ENCODE results near the gene TBCA.
"Not testable (repeated sequence)": the region's sequence is repeated elsewhere in the genome, so short reads cannot be mapped to it uniquely, and the experiment has no call there.

TBCA gene

DNA sequence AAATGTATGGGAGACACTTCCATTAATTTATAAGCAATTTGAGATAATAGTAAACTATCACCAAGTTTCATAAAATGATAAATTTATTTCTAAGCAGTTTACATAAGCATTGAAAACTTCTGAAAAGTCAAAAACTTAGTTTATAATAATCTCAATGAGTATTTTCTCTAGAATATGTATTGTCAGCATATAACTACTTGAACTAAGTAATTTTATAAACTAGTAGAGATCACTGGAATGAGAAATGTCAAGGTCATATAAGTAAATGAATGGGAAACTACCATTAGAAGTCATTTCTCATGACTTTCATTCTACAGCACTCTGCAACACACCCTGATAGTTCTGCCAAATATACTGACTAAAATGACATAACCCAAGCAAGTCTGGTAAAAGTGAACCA is 3.4 kb downstream of the TBCA start:
- DNase-seq (ENCODE audit: low read depth in 3 of 3): no peak

DNA sequence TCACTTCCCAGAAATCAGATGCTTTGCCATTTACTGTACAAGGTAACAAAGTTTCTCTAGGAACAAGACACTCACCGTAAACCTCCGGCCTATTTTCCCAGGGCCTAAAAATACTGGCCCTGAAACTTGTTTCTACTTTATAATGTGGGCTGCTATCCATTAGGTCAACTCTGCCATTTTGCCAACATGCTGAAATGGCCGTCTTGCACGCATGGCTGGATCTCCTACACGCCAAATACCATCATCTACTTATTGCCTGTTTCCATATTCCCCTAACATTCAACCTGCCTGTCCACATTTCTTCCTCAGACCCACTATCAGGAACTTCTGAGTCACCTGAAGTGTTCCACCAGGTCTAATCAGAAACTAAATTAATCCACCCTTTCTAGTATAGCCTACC is 4.7 kb downstream of the TBCA start:
- no peak for DNase-seq (ENCODE audit: low read depth in 3 of 3)

DNA sequence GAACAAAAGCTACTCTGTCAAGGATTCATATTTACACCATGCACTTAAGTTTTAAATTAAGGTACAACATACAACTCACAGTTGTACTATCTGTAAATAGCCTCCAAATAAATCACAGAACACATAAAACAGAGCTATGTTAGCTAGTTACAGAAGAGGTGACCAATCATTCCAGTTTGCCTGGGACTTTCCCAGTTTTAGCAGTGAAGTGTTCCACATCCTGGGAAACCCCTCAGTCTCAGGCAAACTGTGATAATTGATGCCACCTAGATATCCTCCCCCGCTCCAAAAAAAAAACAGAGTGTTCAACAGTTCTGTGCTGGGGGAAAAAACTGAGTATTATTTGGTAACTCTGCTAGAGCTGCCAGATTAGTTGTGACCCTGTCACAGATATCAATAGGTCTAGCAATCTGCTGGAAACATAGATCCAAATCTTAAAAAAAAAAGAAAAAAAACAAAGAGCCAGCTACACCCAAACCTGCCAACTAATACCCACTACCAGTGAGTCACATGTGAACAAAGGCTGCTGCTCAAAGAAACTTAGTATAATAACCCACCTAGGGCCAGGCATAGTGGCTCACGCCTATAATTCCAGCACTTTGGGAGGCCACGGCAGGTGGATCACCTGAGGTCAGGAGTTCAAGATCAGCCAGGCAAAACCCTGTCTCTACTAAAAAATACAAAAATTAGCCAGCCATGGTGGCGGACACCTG is 5.7 kb downstream of the TBCA start:
- DNase-seq (ENCODE audit: low read depth in 3 of 3): no peak

DNA sequence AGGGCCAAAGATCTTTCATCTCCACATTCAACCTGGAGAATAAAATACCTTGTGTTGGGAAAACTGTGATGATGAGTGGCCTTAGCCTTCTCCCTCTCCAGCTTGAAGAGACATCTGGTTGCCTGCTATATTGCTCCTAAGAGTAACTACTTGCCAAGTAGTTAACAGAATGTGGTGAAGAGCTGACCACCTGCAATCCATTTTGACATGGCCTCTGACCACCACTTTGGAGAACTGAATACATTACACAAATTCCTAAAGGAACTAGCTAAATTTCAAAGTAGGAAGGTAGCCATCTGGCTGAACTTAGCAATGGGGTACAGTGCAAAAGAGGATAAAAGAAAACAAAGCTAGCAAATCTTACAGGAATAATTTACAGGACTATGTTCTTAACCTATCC is 7.2 kb downstream of the TBCA start:
- no peak for DNase-seq (ENCODE audit: low read depth in 3 of 3)

DNA sequence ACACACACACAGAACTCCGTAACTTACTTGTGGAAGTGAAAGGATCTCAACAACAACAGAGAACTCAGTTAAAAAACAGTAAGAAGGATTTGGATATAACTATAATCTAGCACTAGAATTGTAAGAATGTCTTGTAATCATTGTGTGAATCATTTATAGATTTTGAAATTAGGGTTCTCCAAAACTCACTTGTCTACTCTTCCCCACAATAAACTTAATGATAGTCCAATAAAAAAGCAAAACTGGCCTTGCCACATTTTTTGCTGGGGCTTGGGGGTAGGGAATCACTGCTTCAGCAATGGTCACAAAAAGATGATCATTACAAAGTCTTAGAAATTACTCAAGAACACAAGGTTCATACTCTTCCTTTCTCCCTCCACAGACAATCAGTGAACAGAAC is 8.8 kb downstream of the TBCA start:
- no peak for DNase-seq (ENCODE audit: low read depth in 3 of 3)

DNA sequence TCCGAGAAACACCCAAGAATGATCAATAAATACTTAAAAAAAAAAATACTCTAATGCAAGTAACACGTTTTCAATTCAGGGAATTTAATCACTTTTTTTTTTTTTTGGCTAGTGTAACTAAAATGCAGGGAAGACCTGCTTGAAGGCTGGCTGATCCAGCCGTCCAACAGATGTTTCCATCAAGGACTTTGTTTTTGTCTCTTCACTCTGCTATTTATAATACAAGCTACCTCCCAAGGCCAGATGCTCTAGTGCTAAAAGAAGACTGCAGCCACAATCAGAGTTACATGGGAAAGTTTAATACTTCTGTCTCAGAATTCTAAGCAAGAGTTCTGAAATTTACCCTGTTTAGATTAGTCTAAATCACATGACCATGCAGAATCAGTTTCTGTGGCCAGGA is 14.5 kb downstream of the TBCA start:
- DNase-seq (ENCODE audit: low read depth in 3 of 3): no peak

DNA sequence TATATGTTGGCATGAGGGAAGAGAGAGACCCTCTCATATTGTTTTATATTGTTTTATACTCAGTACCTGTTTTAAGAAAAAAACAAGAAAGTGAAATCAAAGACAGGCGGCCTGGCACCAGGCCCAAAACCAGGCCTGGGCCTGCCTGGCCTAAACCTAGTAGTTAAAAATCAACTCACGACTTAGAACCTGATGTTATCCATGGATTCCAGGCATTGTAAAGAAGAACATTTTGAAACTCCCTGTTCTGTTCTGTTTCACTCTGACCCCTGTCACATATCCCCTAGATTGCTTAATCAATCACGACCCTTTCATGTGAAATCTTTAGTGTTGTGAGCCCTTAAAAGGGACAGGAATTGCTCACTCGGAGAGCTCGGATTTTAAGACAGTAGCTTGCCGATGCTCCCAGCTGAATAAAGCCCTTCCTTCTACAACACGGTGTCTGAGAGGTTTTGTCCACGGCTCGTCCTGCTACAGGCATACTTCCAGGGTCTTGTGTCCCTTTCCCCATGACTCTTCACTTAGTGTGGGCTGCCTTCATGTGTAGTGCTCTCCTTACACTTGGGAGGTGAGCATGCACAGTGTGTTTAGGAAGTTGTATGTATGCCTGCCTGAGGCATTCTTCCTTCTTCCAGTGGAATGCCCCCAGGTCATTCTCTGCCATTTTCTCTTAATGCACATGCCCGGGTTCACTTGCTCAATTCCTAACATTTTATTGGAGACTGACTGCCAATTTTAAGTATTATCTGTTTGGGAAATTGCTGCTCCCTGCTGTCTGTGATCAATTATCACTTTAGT is 17.8 kb downstream of the TBCA start:
- DNase-seq (ENCODE audit: low read depth in 3 of 3): no peak

DNA sequence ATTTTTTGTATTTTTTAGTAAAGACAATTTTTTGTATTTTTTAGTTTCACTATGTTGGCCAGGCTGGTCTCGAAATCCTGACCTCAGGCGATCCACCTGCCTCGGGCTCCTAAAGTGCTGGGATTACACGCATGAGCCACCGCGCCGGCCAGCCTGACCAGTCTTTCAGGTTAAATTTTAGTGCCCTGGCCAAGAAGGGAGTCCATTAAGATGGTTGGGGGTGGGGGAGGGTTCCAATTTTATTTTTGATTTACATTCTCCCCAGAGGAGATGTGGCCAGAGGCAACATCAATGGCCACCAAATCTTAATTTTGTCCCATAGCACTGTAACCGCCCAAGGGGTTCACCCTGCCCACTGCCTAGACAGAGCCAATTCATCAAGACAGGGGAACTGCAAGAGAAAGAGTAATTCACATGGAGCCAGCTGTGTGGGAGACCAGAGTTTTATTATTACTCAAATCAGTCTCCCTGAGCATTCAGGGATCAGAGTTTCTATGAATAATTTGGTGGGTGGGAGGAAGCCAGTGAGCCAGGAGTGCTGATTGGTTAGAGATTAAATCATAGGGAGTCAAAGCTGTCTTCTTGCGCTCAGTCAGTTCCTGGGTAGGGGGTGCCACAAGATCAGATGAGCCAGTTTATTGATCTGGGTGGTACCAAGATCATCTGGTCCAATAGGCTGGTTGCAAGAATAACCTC is 24.7 kb downstream of the TBCA start:
- no peak for DNase-seq (ENCODE audit: low read depth in 3 of 3)

DNA sequence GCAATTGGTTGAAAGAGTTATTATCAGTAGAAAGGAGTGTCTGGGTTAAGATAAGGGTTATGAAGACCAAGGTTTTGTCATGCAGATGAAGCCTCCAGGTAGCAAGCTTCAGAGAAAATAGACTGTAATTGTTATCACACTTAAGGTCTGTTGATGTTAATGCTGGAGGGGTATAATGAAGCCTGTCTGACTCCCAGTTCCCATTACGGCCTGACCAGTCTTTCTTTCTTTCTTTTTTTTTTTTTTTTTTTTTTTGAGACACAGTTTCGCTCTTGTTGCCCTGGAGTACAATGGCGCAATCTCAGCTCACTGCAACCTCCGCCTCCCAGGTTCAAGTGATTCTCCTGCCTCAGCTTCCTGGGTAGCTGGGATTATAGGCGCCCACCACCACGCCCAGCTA is 25.2 kb downstream of the TBCA start:
- DNase-seq (ENCODE audit: low read depth in 3 of 3): not testable (repeated sequence)

DNA sequence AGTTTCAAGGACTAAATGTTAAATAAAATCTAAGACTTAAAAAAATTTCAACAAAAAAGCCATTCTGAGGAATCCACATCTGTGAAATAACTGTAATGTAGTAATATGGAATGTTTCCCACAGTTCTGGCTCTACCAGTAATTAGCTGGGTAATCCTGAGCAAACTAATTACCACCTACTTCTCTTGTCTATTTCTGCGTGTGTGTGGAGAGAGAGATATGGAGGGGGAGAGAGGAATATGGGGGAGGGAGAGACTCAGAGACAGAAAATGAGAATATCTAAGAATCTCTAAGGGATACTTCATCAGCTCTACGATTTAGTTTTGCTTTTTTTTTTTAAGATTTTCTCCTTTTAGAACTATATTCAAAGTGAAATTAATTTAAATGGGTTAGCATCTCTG is 28.0 kb downstream of the TBCA start:
- no peak for DNase-seq (ENCODE audit: low read depth in 3 of 3)

DNA sequence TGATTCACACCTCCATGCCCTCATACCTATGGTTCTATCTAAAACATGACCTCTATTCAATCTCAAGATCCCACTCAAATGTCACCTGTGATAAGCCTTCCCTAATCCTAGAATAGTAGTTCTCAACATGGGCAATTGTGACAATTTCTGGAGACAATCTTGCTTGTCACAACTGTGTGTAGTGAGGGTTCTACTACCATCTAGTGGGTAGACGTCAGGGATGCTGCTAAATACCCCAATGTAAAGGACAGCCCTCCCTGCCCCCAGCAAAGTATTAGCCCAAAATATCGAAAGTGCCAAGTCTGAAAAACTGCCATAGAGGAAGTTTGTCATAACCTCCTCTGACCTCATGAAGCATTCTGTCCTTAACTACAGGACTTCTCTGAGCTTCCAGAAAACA is 32.0 kb downstream of the TBCA start:
- no peak for DNase-seq (ENCODE audit: low read depth in 3 of 3)

DNA sequence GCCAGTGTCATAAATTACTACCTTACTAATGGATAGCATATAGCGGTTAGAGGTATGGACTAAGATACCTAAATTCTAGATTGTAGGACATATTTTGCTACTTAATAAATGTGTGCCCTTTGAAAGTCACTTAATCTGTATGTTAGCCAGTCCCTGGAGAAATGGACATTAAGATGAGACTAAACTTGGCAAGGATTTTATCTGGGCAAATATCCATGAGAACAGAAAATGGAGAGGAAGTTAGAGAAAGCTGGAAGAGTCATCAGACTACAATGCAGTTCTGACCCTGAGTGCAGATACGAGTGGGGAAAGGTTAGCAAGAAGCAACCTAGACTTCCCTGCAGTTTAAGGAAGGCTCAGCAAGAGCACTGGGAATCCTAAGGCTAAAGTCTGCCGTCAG is 33.0 kb downstream of the TBCA start:
- no peak for DNase-seq (ENCODE audit: low read depth in 3 of 3)

DNA sequence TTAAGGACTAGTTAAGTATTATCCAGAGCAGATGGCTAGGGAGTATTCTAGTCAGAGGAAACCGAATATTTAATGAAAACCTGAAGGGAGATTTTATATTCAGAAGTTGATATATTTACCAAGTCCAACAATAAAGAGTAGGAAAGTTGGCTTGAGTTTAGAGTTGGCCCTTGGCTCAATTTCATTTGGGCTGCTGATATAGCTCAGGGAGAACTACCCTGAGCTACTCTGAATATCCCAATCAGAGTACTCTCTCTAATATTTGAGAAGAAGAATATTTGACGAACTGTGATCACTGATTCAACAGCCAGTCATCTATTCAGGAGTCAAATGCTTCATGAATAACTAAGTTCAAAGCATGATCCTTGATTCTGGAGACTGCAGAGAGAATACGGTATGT is 34.5 kb downstream of the TBCA start:
- DNase-seq (ENCODE audit: low read depth in 3 of 3): no peak

DNA sequence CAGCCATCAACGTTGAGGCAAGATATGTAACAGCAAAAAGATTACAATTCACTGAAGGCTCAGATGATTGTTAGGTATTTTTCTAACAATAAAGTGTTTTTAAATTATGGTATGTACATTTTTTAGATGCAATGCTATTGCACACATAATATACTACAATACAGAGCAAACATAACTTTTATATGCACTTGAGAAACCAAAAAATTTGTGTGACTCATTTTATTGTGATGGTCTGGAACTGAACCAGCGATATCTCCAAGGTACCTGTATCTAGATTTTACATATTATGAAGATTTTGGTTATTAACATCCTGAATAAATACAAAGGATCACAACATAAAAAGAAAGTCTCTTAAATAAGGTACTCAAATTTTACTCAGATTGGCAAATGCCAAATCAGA is 41.3 kb downstream of the TBCA start:
- no peak for DNase-seq (ENCODE audit: low read depth in 3 of 3)

DNA sequence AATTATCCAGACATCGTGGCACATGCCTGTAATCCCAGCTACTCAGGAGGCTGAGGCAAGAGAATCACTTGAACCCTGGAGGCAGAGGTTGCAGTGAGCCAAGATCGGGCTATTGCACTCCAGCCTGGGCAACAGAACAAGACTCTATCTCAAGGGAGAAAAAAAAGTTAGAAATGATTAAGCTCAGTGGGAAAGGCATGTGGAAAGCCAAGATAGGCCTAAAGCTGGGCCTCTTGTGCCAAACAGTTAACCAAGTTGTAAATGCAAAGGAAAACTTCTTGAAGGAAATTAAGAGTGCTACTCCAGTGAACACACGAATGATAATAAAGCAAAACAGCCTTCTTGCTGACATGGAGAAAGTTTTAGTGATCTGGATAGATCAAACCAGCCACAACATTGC is 43.0 kb downstream of the TBCA start:
- no peak for DNase-seq (ENCODE audit: low read depth in 3 of 3)

DNA sequence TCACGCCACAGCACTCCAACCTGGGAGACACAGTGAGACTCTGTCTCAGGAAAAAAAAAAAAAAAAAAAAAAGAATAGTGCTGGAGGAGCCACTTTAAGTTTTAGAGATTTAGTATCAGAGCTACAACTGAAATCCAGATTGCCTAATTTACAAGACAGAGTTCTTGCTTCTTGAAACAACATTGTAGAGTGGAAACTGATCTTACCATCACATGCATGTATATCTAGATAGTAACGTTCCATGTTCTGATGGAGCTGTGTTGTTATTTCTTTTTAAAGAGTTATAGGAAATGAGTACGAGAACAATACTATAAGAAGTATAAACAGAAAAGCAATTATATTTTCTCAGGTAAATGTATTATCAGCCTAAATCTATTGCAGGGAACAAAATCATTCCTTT is 48.9 kb downstream of the TBCA start:
- no peak for DNase-seq (ENCODE audit: low read depth in 3 of 3)

DNA sequence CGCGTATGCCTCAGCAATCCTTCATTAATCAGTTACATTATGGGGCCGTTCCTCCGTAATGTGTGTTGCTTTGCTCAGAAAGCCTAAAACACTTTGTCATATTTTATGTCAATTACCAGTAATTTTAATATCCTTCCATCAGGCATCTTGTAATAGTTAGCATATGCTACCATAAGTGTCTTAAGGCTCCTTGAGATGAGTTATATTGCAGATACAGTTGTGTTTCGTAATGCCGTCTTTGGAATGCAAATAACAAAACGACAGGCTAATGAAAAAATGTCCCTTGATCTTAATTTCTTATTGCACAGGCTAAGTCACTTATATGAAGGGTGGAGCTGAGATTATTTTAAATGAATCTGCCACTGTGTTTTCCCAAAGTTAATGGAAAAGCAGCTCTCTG is 50.5 kb downstream of the TBCA start:
- no peak for DNase-seq (ENCODE audit: low read depth in 3 of 3)

DNA sequence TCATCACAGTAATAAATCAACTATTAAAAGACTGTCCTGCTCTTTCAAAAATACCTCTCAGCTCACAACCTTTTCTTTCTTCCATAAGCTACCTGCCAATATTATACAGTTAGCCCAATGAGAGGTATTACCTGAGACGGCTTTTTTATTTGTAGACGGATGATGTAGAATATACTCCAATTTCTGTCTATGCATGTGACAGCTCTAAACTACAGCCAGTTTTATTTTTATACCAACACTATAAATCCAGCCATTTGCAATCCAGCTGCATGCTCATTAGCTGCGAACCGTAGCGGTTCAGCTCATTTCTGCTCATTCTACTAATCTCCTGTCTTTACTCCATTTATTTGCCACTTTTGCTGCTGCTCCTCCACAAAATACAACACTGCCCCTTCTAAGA is 51.2 kb downstream of the TBCA start:
- no peak for DNase-seq (ENCODE audit: low read depth in 3 of 3)

DNA sequence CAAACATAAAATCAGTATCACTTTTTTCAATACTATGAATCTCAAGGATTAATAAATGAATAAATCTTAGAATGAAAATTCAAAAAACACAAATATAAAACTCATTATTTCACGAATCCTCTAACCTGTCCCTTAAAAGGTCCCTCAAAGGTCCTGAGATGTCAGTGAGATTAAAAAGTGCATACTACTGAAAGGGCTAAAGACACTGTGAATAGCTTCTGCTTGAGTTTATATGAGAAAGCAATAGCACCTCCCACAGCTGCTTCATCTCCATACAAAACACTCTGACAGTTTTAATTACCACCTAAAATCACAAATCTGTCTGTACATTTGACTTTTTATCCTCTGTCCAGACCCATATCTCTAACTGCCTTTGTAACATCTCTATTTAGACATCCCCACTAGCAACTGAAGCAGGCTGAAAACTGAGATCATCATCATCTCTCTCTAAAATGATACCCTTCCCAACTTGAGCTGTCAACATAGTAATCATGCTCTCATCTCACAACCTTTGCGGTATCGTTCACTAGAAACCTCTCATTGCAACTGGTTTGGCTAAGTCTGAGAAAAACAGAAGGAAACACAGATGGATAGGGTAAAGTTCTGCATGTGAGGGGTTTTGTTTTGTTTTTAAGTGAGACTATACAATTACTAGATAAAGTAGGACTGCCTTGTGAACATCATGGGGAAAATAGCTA is 56.3 kb downstream of the TBCA start:
- DNase-seq (ENCODE audit: low read depth in 3 of 3): no peak

DNA sequence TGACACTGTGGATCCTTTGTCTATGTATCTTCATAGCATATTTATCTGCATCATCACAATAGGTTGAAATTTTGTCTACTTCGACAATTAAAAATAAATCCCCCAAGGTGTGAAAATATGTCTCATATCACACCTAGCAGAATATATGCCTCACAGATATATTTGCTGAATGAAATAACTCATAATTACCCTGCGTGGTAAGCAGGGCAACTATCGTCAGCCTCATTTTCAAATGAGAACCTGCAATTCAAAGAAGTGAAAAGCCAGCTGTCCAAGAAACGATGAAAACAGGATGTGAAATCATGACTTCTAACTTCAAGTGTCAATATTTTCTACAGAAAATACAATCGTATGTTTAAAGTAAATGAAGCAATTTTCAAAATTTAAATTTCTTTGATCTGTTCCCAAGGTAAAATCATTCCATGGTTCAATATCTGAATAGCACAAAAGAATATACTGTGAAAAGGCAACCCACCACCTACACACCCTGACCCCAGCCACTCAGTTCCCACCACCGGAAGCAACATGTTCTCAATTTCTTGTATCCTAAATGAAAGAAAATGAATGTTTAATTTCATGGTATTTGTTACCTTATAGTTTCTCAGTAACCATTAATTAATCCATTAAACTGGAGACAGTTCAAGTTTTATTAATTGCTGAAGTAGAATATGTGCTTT is 57.1 kb downstream of the TBCA start:
- DNase-seq (ENCODE audit: low read depth in 3 of 3): no peak

DNA sequence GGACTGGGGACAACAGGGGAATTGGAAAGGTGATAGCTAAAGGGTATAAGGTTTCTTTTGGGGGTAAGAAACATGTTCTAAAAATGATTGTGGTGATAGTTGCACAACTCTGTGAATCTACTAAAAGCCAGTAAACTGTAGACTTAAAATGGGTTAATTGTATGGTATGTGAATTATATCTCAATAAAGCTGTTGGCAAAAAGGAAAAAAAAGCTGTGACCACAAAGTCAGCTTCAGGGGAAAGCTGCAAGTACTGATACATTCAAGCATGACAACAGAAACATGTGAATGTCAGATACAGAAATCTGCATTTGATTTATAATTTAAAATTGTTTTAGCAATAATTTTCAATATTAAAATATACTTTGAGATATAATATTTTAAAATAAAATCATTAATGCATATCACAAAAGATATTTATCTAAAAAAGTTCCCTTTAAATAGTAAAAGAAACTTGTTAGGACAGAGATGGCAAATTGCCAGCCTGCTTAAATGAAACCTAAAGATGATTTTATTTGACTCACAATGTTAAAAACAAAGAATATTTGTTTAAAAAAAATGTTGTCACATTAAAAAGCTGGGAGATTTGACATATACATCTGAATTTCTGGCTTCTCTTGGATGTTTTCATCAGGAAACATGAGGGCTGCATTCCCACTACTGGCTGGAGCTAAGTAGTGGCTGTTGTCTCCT is 66.0 kb downstream of the TBCA start:
- DNase-seq (ENCODE audit: low read depth in 3 of 3): no peak
